Muscle of back (tissue), 11 donors: ENCODE data around the gene ACAD8. TPM values are rescaled to one million over a fixed set of nuclear protein-coding genes. Genes with fewer than 3 reads are reported as not detected.
"Not testable (repeated sequence)": the region's sequence is repeated elsewhere in the genome, so short reads cannot be mapped to it uniquely, and the experiment has no call there.

ENCODE experiments used
- DNase-seq, 3 donors: peaks; one replicate each; pipeline versions ENCODE4 v3.0.0 to v3.0.0-alpha.2; 2013
- polyA plus RNA-seq, 10 donors: library from polyadenylated mRNA; unstranded; fragments of 120-200 nt; gene quantifications; one replicate each; pipeline ENCODE4 v1.2.1, GENCODE V29; 2013; ENCODE audit not compliant: insufficient read length in 10 of 10

Gene ACAD8
- polyA plus RNA-seq, 10 donors: 16.1 to 25.0 (median 21.3) TPM

- no peak for DNase-seq
These were observed 16.4 kb upstream of the ACAD8 start for GRCh38 chr11:134236834-134237556.

- DNase-seq: no peak
These were observed 15.8 kb upstream of the ACAD8 start for GRCh38 chr11:134237557-134237922.

- no peak for DNase-seq
These were observed 14.4 kb upstream of the ACAD8 start for GRCh38 chr11:134238956-134239355.

GRCh38 chr11:134240592-134240991 is 12.8 kb upstream of the ACAD8 start:
- DNase-seq: no peak

- no peak for DNase-seq
These were observed 11.0 kb upstream of the ACAD8 start for GRCh38 chr11:134242376-134242775.

- no peak for DNase-seq
These were observed 9.5 kb upstream of the ACAD8 start for GRCh38 chr11:134243913-134244312.

- DNase-seq: no peak
These were observed 8.8 kb upstream of the ACAD8 start for GRCh38 chr11:134244593-134244992.

- no peak for DNase-seq
These were observed 7.9 kb upstream of the ACAD8 start for GRCh38 chr11:134245434-134245833.

- no peak for DNase-seq
These were observed 7.3 kb upstream of the ACAD8 start for GRCh38 chr11:134246100-134246499.

- DNase-seq: no peak
These were observed 6.7 kb upstream of the ACAD8 start for GRCh38 chr11:134246678-134247077.

- DNase-seq: no peak
These were observed 4.4 kb upstream of the ACAD8 start for GRCh38 chr11:134248910-134249480.

- no peak for DNase-seq
These were observed 3.1 kb upstream of the ACAD8 start for GRCh38 chr11:134250246-134250645.

GRCh38 chr11:134250675-134251074 is 2.7 kb upstream of the ACAD8 start:
- DNase-seq: no peak

GRCh38 chr11:134252346-134253187 is 801 bp upstream of the ACAD8 start:
- no peak for DNase-seq

- no peak for DNase-seq
These were observed 1.2 kb downstream of the ACAD8 start for GRCh38 chr11:134254433-134255183.

GRCh38 chr11:134255184-134255561 is 1.8 kb downstream of the ACAD8 start:
- not testable (repeated sequence) for DNase-seq

- DNase-seq: no peak
These were observed 3.7 kb downstream of the ACAD8 start for GRCh38 chr11:134257101-134257500.

GRCh38 chr11:134258577-134258976 is 5.2 kb downstream of the ACAD8 start:
- DNase-seq: no peak

- no peak for DNase-seq
These were observed 7.1 kb downstream of the ACAD8 start for GRCh38 chr11:134260503-134260902.

GRCh38 chr11:134260983-134261382 is 7.6 kb downstream of the ACAD8 start:
- DNase-seq: no peak

- peak in 1 of 3 donors; percentile 23 for DNase-seq
These were observed 8.5 kb downstream of the ACAD8 start for GRCh38 chr11:134261626-134262488.
